K562 (cell line): ENCODE measurements around the gene FMO1. TPM values are rescaled to one million over a fixed set of nuclear protein-coding genes. Genes with fewer than 3 reads are reported as not detected.

Source experiments
- ATAC-seq: fragments of 200-7000 bp; cut with Tn5 transposase; 3 replicates; pipeline ENCODE4 v1.9.1; 2020; ENCODE audit warnings: moderate library complexity
- BruUV-seq: library from RNA; stranded (reverse); fragments of 400-500 nt; replicated peaks from 2 replicates; lab custom pipeline; 2021; lab: Mats Ljungman, UMichigan
- CTCF ChIA-PET: fragments of 300-600 bp; formaldehyde crosslinking; extraction: SDS; loops from one replicate; lab custom pipeline; 2021; ENCODE audit warnings: low intra/inter-chr PET ratio; lab: Yijun Ruan, JAX
- POLR2A ChIA-PET: fragments of 300-600, 350-650 bp; sonication (Branson Sonifier 250); formaldehyde crosslinking; extraction: SDS; loops from one replicate; lab custom pipeline; 2021; ENCODE audit warnings: antibody characterized with exemption, inconsistent platforms; lab: Yijun Ruan, JAX
- DNase-seq, 4 experiments: peaks; one replicate each; pipeline versions ENCODE4 v3.0.0 to v3.0.0-alpha.2; 2011 to 2018; ENCODE audit warnings: low spot score in 3 of 4, mixed read lengths in 3 of 4; ENCODE audit errors: extremely low read depth in 1 of 4
- FAIRE-seq: peaks from 2 replicates; lab custom pipeline; 2011; peaks lifted over from hg19 to GRCh38; lab: Jason Lieb, UNC
- H2AFZ ChIP-seq: 2 replicates; pipeline ENCODE4 v1.6.0; 2011; ENCODE audit warnings: low read depth, low read length, control low read depth, inconsistent platforms
- H3K27ac ChIP-seq: fragments of 200-600 bp; 3 replicates; pipeline ENCODE4 v1.8.0; 2011; ENCODE audit warnings: low read depth, mild to moderate bottlenecking, control low read depth, inconsistent platforms, low read length, moderate library complexity, mixed read lengths; ENCODE audit errors: extremely low read depth
- H3K27me3 ChIP-seq, 2 experiments: fragments of 300-600 bp in 1 of 2; 2 replicates in 1 of 2; 3 replicates in 1 of 2; pipeline versions ENCODE4 v1.6.0 to v1.8.0; 2011; ENCODE audit warnings: inconsistent platforms in 2 of 2, low read length in 2 of 2, mild to moderate bottlenecking in 1 of 2, mixed read lengths in 1 of 2, moderate library complexity in 1 of 2; ENCODE audit not compliant: control insufficient read depth in 2 of 2, insufficient read depth in 2 of 2
- H3K36me3 ChIP-seq: fragments of 300-600 bp; 3 replicates; pipeline ENCODE4 v1.8.0; 2011; ENCODE audit warnings: mild to moderate bottlenecking, low read length, inconsistent platforms; ENCODE audit not compliant: control insufficient read depth, insufficient read depth
- H3K4me1 ChIP-seq, 2 experiments: fragments of 200-600 bp in 1 of 2; replicated peaks in 1 of 2; 2 replicates in 1 of 2; 3 replicates in 1 of 2; pipeline versions ENCODE4 v1.5.1 to v1.8.0; 2011; ENCODE audit warnings: inconsistent platforms in 2 of 2, low read length in 2 of 2, mild to moderate bottlenecking in 1 of 2, mixed read lengths in 1 of 2, moderate library complexity in 1 of 2; ENCODE audit not compliant: control insufficient read depth in 2 of 2, insufficient read depth in 2 of 2
- H3K4me2 ChIP-seq: 2 replicates; pipeline ENCODE4 v1.6.1; 2011; ENCODE audit warnings: low read length, control low read depth, inconsistent platforms, mixed read lengths; ENCODE audit not compliant: insufficient read depth
- H3K4me3 ChIP-seq: fragments of 200-600 bp; sonication (generic), shearing (Covaris generic); 2 replicates; pipeline ENCODE4 v1.5.1; 2016; ENCODE audit warnings: control low read depth, inconsistent platforms
- H3K79me2 ChIP-seq: fragments of 200-600 bp; 3 replicates; pipeline ENCODE4 v1.8.0; 2011; ENCODE audit warnings: low read length, inconsistent platforms; ENCODE audit not compliant: control insufficient read depth, insufficient read depth
- H3K9ac ChIP-seq, 2 experiments: 2 replicates each; pipeline versions ENCODE4 v1.6.0 to v1.6.1; 2011; ENCODE audit warnings: low read depth in 2 of 2, low read length in 2 of 2, control low read depth in 1 of 2, inconsistent platforms in 1 of 2, mild to moderate bottlenecking in 1 of 2, mixed read lengths in 1 of 2; ENCODE audit not compliant: insufficient read depth in 1 of 2
- H3K9me1 ChIP-seq: one replicate; pipeline ENCODE4 v1.6.0; 2011; ENCODE audit warnings: inconsistent platforms, mild to moderate bottlenecking, low read length, moderate library complexity; ENCODE audit not compliant: control insufficient read depth, insufficient read depth
- H3K9me3 ChIP-seq: replicated peaks from 2 replicates; pipeline ENCODE4 v1.5.1; 2011; ENCODE audit warnings: low read depth, low read length, inconsistent platforms; ENCODE audit not compliant: control insufficient read depth, insufficient read depth
- H4K20me1 ChIP-seq: replicated peaks from 2 replicates; pipeline ENCODE4 v1.6.1; 2011; ENCODE audit warnings: low read length, inconsistent platforms, mixed read lengths; ENCODE audit not compliant: control insufficient read depth, insufficient read depth
- CCAR2 ChIP-seq: fragments of 200-400 bp; formaldehyde crosslinking; IDR thresholded peaks from 2 replicates; pipeline ENCODE4 v1.6.1; 2017; ENCODE audit warnings: mild to moderate bottlenecking, low read depth, low read length
- DMBX1 ChIP-seq: fragments of 250-450 bp; sonication (Bioruptor Pico); IDR thresholded peaks from 2 replicates; pipeline ENCODE4 v1.8.0; 2022; ENCODE audit warnings: inconsistent platforms, mild to moderate bottlenecking, moderate library complexity, borderline replicate concordance
- E2F3 ChIP-seq: fragments of 250-450 bp; sonication (Bioruptor Pico); IDR thresholded peaks from 2 replicates; pipeline ENCODE4 v1.4.0; 2020; ENCODE audit warnings: mild to moderate bottlenecking
- EP300 ChIP-seq: IDR thresholded peaks from 2 replicates; pipeline ENCODE4 v1.6.1; 2012; ENCODE audit warnings: low read length, improper control_type of control experiment
- HSF4 ChIP-seq: fragments of 250-450 bp; sonication (Bioruptor Pico); IDR thresholded peaks from 2 replicates; pipeline ENCODE4 v2.1.2; 2022; ENCODE audit warnings: mild to moderate bottlenecking, moderate library complexity, borderline replicate concordance
- MLLT1 ChIP-seq, 2 experiments: fragments of 450-650 bp; IDR thresholded peaks; 2 replicates each; pipeline ENCODE4 v1.6.1; 2016
- MTA2 ChIP-seq: fragments of 450-650 bp; IDR thresholded peaks from 2 replicates; pipeline ENCODE4 v1.6.1; 2016; ENCODE audit warnings: low read depth
- SNIP1 ChIP-seq: fragments of 450-650 bp; IDR thresholded peaks from 2 replicates; pipeline ENCODE4 v1.7.1; 2017; ENCODE audit warnings: low read depth, mild to moderate bottlenecking
- SRSF7 ChIP-seq: fragments of 200-400 bp; formaldehyde crosslinking; optimal IDR thresholded peaks from 2 replicates; pipeline ENCODE3; 2017; ENCODE audit warnings: mild to moderate bottlenecking, low read depth, low read length
- TSHZ1 ChIP-seq: fragments of 250-450 bp; sonication (Bioruptor Pico); IDR thresholded peaks from 2 replicates; pipeline ENCODE4 v1.4.0; 2020; ENCODE audit warnings: mild to moderate bottlenecking, moderate library complexity
- XRCC5 ChIP-seq: fragments of 200-400 bp; formaldehyde crosslinking; IDR thresholded peaks from 2 replicates; pipeline ENCODE4 v1.6.1; 2017; ENCODE audit warnings: low read depth, mild to moderate bottlenecking, low read length
- ZNF274 ChIP-seq: IDR thresholded peaks from 2 replicates; pipeline ENCODE4 v1.6.1; 2011; ENCODE audit warnings: low read depth, mild to moderate bottlenecking, low read length, moderate library complexity, borderline replicate concordance
- WGBS: fragments of 100-300 bp; shearing (Covaris generic); methylation state at CpG from one replicate; pipeline ENCODE4 v1.1.6; 2016; ENCODE audit warnings: low coverage, mixed read lengths; ENCODE audit not compliant: insufficient coverage; ENCODE audit errors: missing lambda C conversion rate; 5-methylcytosine and 5-hydroxymethylcytosine counted together
- in situ Hi-C: fragments of 300-500 bp; cut with MboI; formaldehyde crosslinking; loops from 4 replicates; pipeline ENCODE4 v1.15.0; 2018; ENCODE audit warnings: inconsistent platforms, mixed read lengths
- intact Hi-C: fragments of 100-400 bp; cut with micrococcal nuclease; formaldehyde crosslinking; loops from 2 replicates; pipeline ENCODE4 v1.14.2; 2022
- polyA plus RNA-seq, 8 experiments: library from polyadenylated mRNA; depleted of rRNA in 4 of 8; stranded (reverse) in 5 of 8; unstranded in 3 of 8; fragments of >200 nt; fragmentation: Nextera tagmentation in 2 of 8; fragmentation: Illumina TruSeq in 1 of 8; extraction: Ambion mirVana in 2 of 8; extraction: Trizol in 1 of 8; gene quantifications; 2 replicates each; pipeline versions ENCODE4 v1.2.1 to v1.2.3, GENCODE V29; 2011 to 2014; ENCODE audit warnings: inconsistent platforms in 1 of 8, missing spikeins in 1 of 8
- total RNA-seq, 7 experiments: library from RNA; depleted of rRNA in 6 of 7; stranded (reverse); fragments of >200 nt in 6 of 7; fragmentation: Illumina TruSeq in 2 of 7; extraction: Trizol in 2 of 7; gene quantifications; 2 replicates each; pipeline versions ENCODE4 v1.2.1 to v1.2.3, GENCODE V29; 2011 to 2021; ENCODE audit warnings: low replicate concordance in 1 of 7
- TF ChIP-seq, protein P1 (sequence below): fragments of 450-650 bp; IDR thresholded peaks from one replicate; pipeline ENCODE4 v1.6.1; 2018; ENCODE audit warnings: mild to moderate bottlenecking, moderate library complexity; ENCODE audit not compliant: partially characterized antibody
- TF ChIP-seq, protein P2 (sequence below): sonication (generic); formaldehyde crosslinking; IDR thresholded peaks from 2 replicates; pipeline ENCODE4 v1.8.0; 2022; ENCODE audit warnings: mild to moderate bottlenecking, missing genetic modification reagents
- TF ChIP-seq, protein P3 (sequence below): sonication (generic); formaldehyde crosslinking; IDR thresholded peaks from 2 replicates; pipeline ENCODE4 v1.8.0; 2022; ENCODE audit warnings: mild to moderate bottlenecking, missing genetic modification reagents

The FMO1 gene
- total and polyA plus RNA-seq, 9 of the 15 experiments (the other 6 are each of a cell fraction or from before 2014, with no cell fraction given): not detected

GRCh38 chr1:171270806-171271205 is 22.5 kb downstream of the FMO1 start:
- POLR2A ChIA-PET: no interaction called here
- Histone ChIP-seq H3K9me3 (no peaks in the 10 kb centered on the region), H3K9ac (no peak overlapping the region), H3K27ac (no peak overlapping the region), H3K27me3 (no peaks in the 10 kb centered on the region), H3K4me1 (no peaks in the 10 kb centered on the region), H3K36me3 (no peaks in the 10 kb centered on the region), H3K4me2 (no peak overlapping the region), H4K20me1 (no peaks in the 10 kb centered on the region), H3K9me1 (no peaks in the 10 kb centered on the region), H3K4me3 (no peak overlapping the region), H3K79me2 (no peaks in the 10 kb centered on the region), H2AFZ (no peak overlapping the region)
- BruUV-seq: no TSS peak
- CTCF ChIA-PET: no interaction called here
- FAIRE-seq (no peak), DNase-seq (no peak), ATAC-seq (no peak)
- WGBS: 0% methylated on average over 2 of the region's 2 CpGs
- in situ Hi-C loops (no loop called here), intact Hi-C loops (no loop called here)
- TF ChIP-seq, protein P1, sequence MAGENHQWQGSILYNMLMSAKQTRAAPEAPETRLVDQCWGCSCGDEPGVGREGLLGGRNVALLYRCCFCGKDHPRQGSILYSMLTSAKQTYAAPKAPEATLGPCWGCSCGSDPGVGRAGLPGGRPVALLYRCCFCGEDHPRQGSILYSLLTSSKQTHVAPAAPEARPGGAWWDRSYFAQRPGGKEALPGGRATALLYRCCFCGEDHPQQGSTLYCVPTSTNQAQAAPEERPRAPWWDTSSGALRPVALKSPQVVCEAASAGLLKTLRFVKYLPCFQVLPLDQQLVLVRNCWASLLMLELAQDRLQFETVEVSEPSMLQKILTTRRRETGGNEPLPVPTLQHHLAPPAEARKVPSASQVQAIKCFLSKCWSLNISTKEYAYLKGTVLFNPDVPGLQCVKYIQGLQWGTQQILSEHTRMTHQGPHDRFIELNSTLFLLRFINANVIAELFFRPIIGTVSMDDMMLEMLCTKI: no peak
- TF ChIP-seq, protein P2, sequence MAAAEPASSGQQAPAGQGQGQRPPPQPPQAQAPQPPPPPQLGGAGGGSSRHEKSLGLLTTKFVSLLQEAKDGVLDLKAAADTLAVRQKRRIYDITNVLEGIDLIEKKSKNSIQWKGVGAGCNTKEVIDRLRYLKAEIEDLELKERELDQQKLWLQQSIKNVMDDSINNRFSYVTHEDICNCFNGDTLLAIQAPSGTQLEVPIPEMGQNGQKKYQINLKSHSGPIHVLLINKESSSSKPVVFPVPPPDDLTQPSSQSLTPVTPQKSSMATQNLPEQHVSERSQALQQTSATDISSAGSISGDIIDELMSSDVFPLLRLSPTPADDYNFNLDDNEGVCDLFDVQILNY (CRISPR knock-in tag): no peak
- TF ChIP-seq MTA2: no peak
- no peak for TF ChIP-seq SRSF7
- no peak for TF ChIP-seq HSF4
- no peak for TF ChIP-seq DMBX1 (CRISPR knock-in tag)
- TF ChIP-seq, protein P3, sequence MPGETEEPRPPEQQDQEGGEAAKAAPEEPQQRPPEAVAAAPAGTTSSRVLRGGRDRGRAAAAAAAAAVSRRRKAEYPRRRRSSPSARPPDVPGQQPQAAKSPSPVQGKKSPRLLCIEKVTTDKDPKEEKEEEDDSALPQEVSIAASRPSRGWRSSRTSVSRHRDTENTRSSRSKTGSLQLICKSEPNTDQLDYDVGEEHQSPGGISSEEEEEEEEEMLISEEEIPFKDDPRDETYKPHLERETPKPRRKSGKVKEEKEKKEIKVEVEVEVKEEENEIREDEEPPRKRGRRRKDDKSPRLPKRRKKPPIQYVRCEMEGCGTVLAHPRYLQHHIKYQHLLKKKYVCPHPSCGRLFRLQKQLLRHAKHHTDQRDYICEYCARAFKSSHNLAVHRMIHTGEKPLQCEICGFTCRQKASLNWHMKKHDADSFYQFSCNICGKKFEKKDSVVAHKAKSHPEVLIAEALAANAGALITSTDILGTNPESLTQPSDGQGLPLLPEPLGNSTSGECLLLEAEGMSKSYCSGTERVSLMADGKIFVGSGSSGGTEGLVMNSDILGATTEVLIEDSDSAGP (CRISPR knock-in tag): no peak
- TF ChIP-seq MLLT1 (IDR thresholded peaks at IDR 0.05): no peak
- TF ChIP-seq TSHZ1: no peak
- TF ChIP-seq SNIP1: no peak
- TF ChIP-seq ZNF274: no peak
- no peak for TF ChIP-seq EP300
- no peak for TF ChIP-seq E2F3 (CRISPR knock-in tag)
- no peak for TF ChIP-seq XRCC5
- TF ChIP-seq CCAR2: no peak
